MCF 10A (cell line): Measurements from ENCODE around the gene SLC25A12. TPM values are rescaled to one million over a fixed set of nuclear protein-coding genes. Genes with fewer than 3 reads are reported as not detected.

Source experiments
- BruUV-seq: library from RNA; stranded (reverse); fragments of 400-500 nt; replicated peaks from 2 replicates; lab custom pipeline; 2021; lab: Mats Ljungman, UMichigan
- CTCF ChIA-PET: fragments of 300-600 bp; sonication (Branson Sonifier 250); formaldehyde crosslinking; extraction: SDS; loops from one replicate; lab custom pipeline; 2021; ENCODE audit warnings: antibody characterized with exemption, inconsistent platforms; lab: Yijun Ruan, JAX
- POLR2A ChIA-PET: fragments of 300-600, 350-650 bp; sonication (Branson Sonifier 250); formaldehyde crosslinking; extraction: SDS; loops from one replicate; lab custom pipeline; 2020; ENCODE audit warnings: antibody characterized with exemption, inconsistent platforms; lab: Yijun Ruan, JAX
- DNase-seq: peaks from one replicate; pipeline ENCODE4 v3.0.0-alpha.2; 2018; ENCODE audit not compliant: unreplicated experiment
- H3K27ac Mint-ChIP-seq: one replicate; pipeline ENCODE4 v1.8.0; 2022; ENCODE audit warnings: mild to moderate bottlenecking, low read depth, mixed read lengths; ENCODE audit not compliant: unreplicated experiment
- H3K27me3 Mint-ChIP-seq: one replicate; pipeline ENCODE4 v1.8.0; 2022; ENCODE audit warnings: mixed read lengths; ENCODE audit not compliant: insufficient read depth, unreplicated experiment
- H3K36me3 Mint-ChIP-seq: one replicate; pipeline ENCODE4 v1.8.0; 2022; ENCODE audit warnings: mild to moderate bottlenecking, moderate library complexity, mixed read lengths; ENCODE audit not compliant: insufficient read depth, unreplicated experiment
- H3K4me1 Mint-ChIP-seq: one replicate; pipeline ENCODE4 v1.8.0; 2022; ENCODE audit warnings: mixed read lengths; ENCODE audit not compliant: insufficient read depth, unreplicated experiment
- H3K4me3 Mint-ChIP-seq: one replicate; pipeline ENCODE4 v1.8.0; 2022; ENCODE audit warnings: mild to moderate bottlenecking, moderate library complexity, mixed read lengths; ENCODE audit not compliant: unreplicated experiment
- H3K9me3 Mint-ChIP-seq: one replicate; pipeline ENCODE4 v1.8.0; 2022; ENCODE audit warnings: mixed read lengths; ENCODE audit not compliant: unreplicated experiment
- CTCF ChIP-seq: fragments of 200-600 bp; IDR thresholded peaks from one replicate; pipeline ENCODE4 v1.8.0; 2022; ENCODE audit warnings: antibody characterized with exemption, mild to moderate bottlenecking; ENCODE audit not compliant: unreplicated experiment
- intact Hi-C: fragments of 100-400 bp; cut with micrococcal nuclease; formaldehyde crosslinking; loops from 2 replicates; pipeline ENCODE4 v1.14.1; 2022
- total RNA-seq: library from RNA; stranded (reverse); gene quantifications from 2 replicates; pipeline ENCODE4 v1.2.3, GENCODE V29; 2022

The SLC25A12 gene
- total RNA-seq, 1 experiment from 2014 or later: 12.5 TPM

GRCh38 chr2:171913517-171913916 is 19.5 kb upstream of the SLC25A12 start:
- H3K4me3 Mint-ChIP-seq: no peak overlapping the region
- no peak overlapping the region for H3K27ac Mint-ChIP-seq
- H3K27me3 Mint-ChIP-seq: no peaks in the 10 kb centered on the region
- no peaks in the 10 kb centered on the region for H3K9me3 Mint-ChIP-seq
- H3K4me1 Mint-ChIP-seq: no peaks in the 10 kb centered on the region
- BruUV-seq: no TSS peak
- no peaks in the 10 kb centered on the region for H3K36me3 Mint-ChIP-seq
- no peak for TF ChIP-seq CTCF
- intact Hi-C loops: no loop called here
- DNase-seq: no peak
- POLR2A ChIA-PET: interaction anchor here (0.8 to 1.4 kb wide), 4 partner anchors 10 to 190 kb away, joined by 3 to 7 read pairs (median 3); partner anchors contain the start of genes DLX2 and SLC25A12
- CTCF ChIA-PET: interaction anchor here (0.7 kb wide), 1 partner anchor 43 kb away, joined by 3 read pairs; no protein-coding TSS in a partner anchor

GRCh38 chr2:171910494-171910893 is 16.4 kb upstream of the SLC25A12 start:
- intact Hi-C loops: no loop called here
- H3K27me3 Mint-ChIP-seq: no peaks in the 10 kb centered on the region
- no peaks in the 10 kb centered on the region for H3K9me3 Mint-ChIP-seq
- DNase-seq: no peak
- POLR2A ChIA-PET: interaction anchor here (1.0 to 2.4 kb wide), 2 partner anchors 12 to 17 kb away, joined by 3 to 5 read pairs; partner anchors contain the start of gene HAT1
- BruUV-seq: no TSS peak
- no peak overlapping the region for H3K4me3 Mint-ChIP-seq
- H3K36me3 Mint-ChIP-seq: no peaks in the 10 kb centered on the region
- no peak overlapping the region for H3K27ac Mint-ChIP-seq
- no peaks in the 10 kb centered on the region for H3K4me1 Mint-ChIP-seq
- CTCF ChIA-PET: interaction anchor here (0.6 kb wide), 1 partner anchor 50 kb away, joined by 3 read pairs; no protein-coding TSS in a partner anchor
- no peak for TF ChIP-seq CTCF

- Mint-ChIP-seq H3K4me3 (no peak overlapping the region), H3K27me3 (peaks cover 10% of the 10 kb centered on the region), H3K27ac (no peak overlapping the region), H3K36me3 (no peaks in the 10 kb centered on the region), H3K9me3 (no peaks in the 10 kb centered on the region), H3K4me1 (no peaks in the 10 kb centered on the region)
- intact Hi-C loops: no loop called here
- POLR2A ChIA-PET: interaction anchor here (1.2 kb wide), 1 partner anchor 11 kb away, joined by 3 read pairs; no protein-coding TSS in a partner anchor
- TF ChIP-seq CTCF: no peak
- DNase-seq: no peak
- BruUV-seq: no TSS peak
- CTCF ChIA-PET: no interaction called here
Observed at GRCh38 chr2:171909266-171909665, 15.2 kb upstream of the SLC25A12 start.

GRCh38 chr2:171908235-171908634 is 14.2 kb upstream of the SLC25A12 start:
- intact Hi-C loops: no loop called here
- DNase-seq: no peak
- H3K27ac Mint-ChIP-seq: no peak overlapping the region

More at GRCh38 chr2:171908235-171908634, 14.2 kb upstream of the SLC25A12 start:
- no TSS peak for BruUV-seq
- Mint-ChIP-seq H3K4me3 (no peak overlapping the region), H3K27me3 (peaks cover 10% of the 10 kb centered on the region), H3K4me1 (no peaks in the 10 kb centered on the region), H3K36me3 (no peaks in the 10 kb centered on the region), H3K9me3 (no peaks in the 10 kb centered on the region)
- ChIA-PET CTCF (no interaction called here), POLR2A (interaction anchor here (1.2 kb wide), 1 partner anchor 10 kb away, joined by 3 read pairs; no protein-coding TSS in a partner anchor)
- no peak for TF ChIP-seq CTCF
